Smooth muscle cell of the brain vasculature (primary cell): Measurements from ENCODE around the gene OR5H1.
"Not testable (repeated sequence)": the region's sequence is repeated elsewhere in the genome, so short reads cannot be mapped to it uniquely, and the experiment has no call there.

ENCODE experiments used
- DNase-seq: peaks from one replicate; pipeline ENCODE4 v3.0.0-alpha.2; 2012; ENCODE audit warnings: low read depth, low spot score

The OR5H1 gene

GRCh38 chr3:98130421-98130820 lies at the start of gene OR5H1:
OR5H1 (plus strand) TSS chr3:98130721; CDS start chr3:98132698, 1,977 bp downstream.
- no peak for DNase-seq

- DNase-seq: no peak
Measured at GRCh38 chr3:98086873-98087272, 43.6 kb upstream of the OR5H1 start, which contains the start of gene OR5AC2. OR5AC2 (plus strand) TSS chr3:98087173; CDS start chr3:98087173, 0 bp downstream.

GRCh38 chr3:98095882-98096281 lies 34.6 kb upstream of the OR5H1 start:
- no peak for DNase-seq

GRCh38 chr3:98099848-98100247 lies 30.7 kb upstream of the OR5H1 start:
- DNase-seq: no peak

- DNase-seq: no peak
Measured at GRCh38 chr3:98108162-98108561, 22.4 kb upstream of the OR5H1 start.

GRCh38 chr3:98109807-98110549 lies 20.5 kb upstream of the OR5H1 start:
- no peak for DNase-seq

GRCh38 chr3:98110550-98110908 lies 20.0 kb upstream of the OR5H1 start:
- DNase-seq: no peak

GRCh38 chr3:98114264-98114663 lies 16.3 kb upstream of the OR5H1 start:
- DNase-seq: no peak

GRCh38 chr3:98115717-98116116 lies 14.8 kb upstream of the OR5H1 start:
- no peak for DNase-seq

- DNase-seq: no peak
Measured at GRCh38 chr3:98136631-98137030, 6.1 kb downstream of the OR5H1 start.

- not testable (repeated sequence) for DNase-seq
Measured at GRCh38 chr3:98137826-98138557, 7.5 kb downstream of the OR5H1 start.

GRCh38 chr3:98140531-98140930 lies 10.0 kb downstream of the OR5H1 start:
- no peak for DNase-seq

GRCh38 chr3:98147179-98147578 lies 16.7 kb downstream of the OR5H1 start, which contains the start of gene OR5H14:
OR5H14 (plus strand) TSS chr3:98147479; CDS start chr3:98149386, 1,907 bp downstream.
- no peak for DNase-seq

- DNase-seq: no peak
Measured at GRCh38 chr3:98148751-98149150, 18.2 kb downstream of the OR5H1 start.

GRCh38 chr3:98149456-98149855 lies 18.9 kb downstream of the OR5H1 start:
- not testable (repeated sequence) for DNase-seq

- no peak for DNase-seq
Measured at GRCh38 chr3:98151241-98151640, 20.7 kb downstream of the OR5H1 start.

GRCh38 chr3:98166396-98166795 lies 35.9 kb downstream of the OR5H1 start, which contains the start of gene OR5H15:
OR5H15 (plus strand) TSS chr3:98166696; CDS start chr3:98168700, 2,004 bp downstream.
- no peak for DNase-seq

GRCh38 chr3:98171071-98171470 lies 40.5 kb downstream of the OR5H1 start:
- DNase-seq: no peak

- no peak for DNase-seq
Measured at GRCh38 chr3:98172621-98173020, 42.1 kb downstream of the OR5H1 start.

- no peak for DNase-seq
Measured at GRCh38 chr3:98180319-98180890, 49.9 kb downstream of the OR5H1 start.

- no peak for DNase-seq
Measured at GRCh38 chr3:98182196-98182595, 51.7 kb downstream of the OR5H1 start.

- no peak for DNase-seq
Measured at GRCh38 chr3:98185180-98185579, 54.7 kb downstream of the OR5H1 start.
